G401 (cell line): ENCODE results near the gene SMG7. TPM values are rescaled to one million over a fixed set of nuclear protein-coding genes. Genes with fewer than 3 reads are reported as not detected.

ENCODE experiments used
- DNase-seq: peaks from one replicate; pipeline ENCODE4 v3.0.0-alpha.2; 2015; ENCODE audit warnings: low spot score
- in situ Hi-C: cut with HindIII; loops from 2 replicates; pipeline ENCODE4 v1.10.0; 2016; ENCODE audit warnings: low sequenced_read_pairs, mixed read lengths
- total RNA-seq: library from RNA; depleted of rRNA; stranded (reverse); fragments of >200 nt; shearing (Covaris generic); gene quantifications from 2 replicates; pipeline ENCODE4 v1.2.3, GENCODE V29; 2014

The SMG7 gene
- total RNA-seq, 1 experiment from 2014 or later, result 32.7 TPM

- in situ Hi-C loops, result no loop called here
- DNase-seq, result peak; percentile 10
Measured at GRCh38 chr1:183550915-183551314, 78.6 kb downstream of the SMG7 start.

GRCh38 chr1:183551924-183552323 is 79.6 kb downstream of the SMG7 start:
- in situ Hi-C loops, result no loop called here
- DNase-seq, result no peak

- in situ Hi-C loops, result no loop called here
- DNase-seq, result no peak
Measured at GRCh38 chr1:183552441-183552840, 80.1 kb downstream of the SMG7 start.

- DNase-seq, result no peak
- in situ Hi-C loops, result no loop called here
Measured at GRCh38 chr1:183552891-183553290, 80.6 kb downstream of the SMG7 start.

- in situ Hi-C loops, result no loop called here
- no peak for DNase-seq
Measured at GRCh38 chr1:183553331-183553730, 81.0 kb downstream of the SMG7 start.

- no peak for DNase-seq
- in situ Hi-C loops, result no loop called here
Measured at GRCh38 chr1:183553764-183554163, 81.5 kb downstream of the SMG7 start.

GRCh38 chr1:183554577-183554976 is 82.3 kb downstream of the SMG7 start:
- no peak for DNase-seq
- in situ Hi-C loops, result no loop called here

- in situ Hi-C loops, result no loop called here
- DNase-seq, result no peak
Measured at GRCh38 chr1:183559061-183559460, 86.8 kb downstream of the SMG7 start.

- DNase-seq, result no peak
- in situ Hi-C loops, result no loop called here
Measured at GRCh38 chr1:183562701-183563100, 90.4 kb downstream of the SMG7 start.

GRCh38 chr1:183565261-183565660 is 93.0 kb downstream of the SMG7 start:
- in situ Hi-C loops, result no loop called here
- DNase-seq, result no peak

GRCh38 chr1:183566026-183566425 is 93.7 kb downstream of the SMG7 start:
- in situ Hi-C loops, result no loop called here
- no peak for DNase-seq

- in situ Hi-C loops, result no loop called here
- DNase-seq, result no peak
Measured at GRCh38 chr1:183567584-183567983, 95.3 kb downstream of the SMG7 start.

GRCh38 chr1:183568176-183569021 is 96.1 kb downstream of the SMG7 start:
- no peak for DNase-seq
- in situ Hi-C loops, result no loop called here

- DNase-seq, result no peak
- in situ Hi-C loops, result no loop called here
Measured at GRCh38 chr1:183569141-183569540, 96.8 kb downstream of the SMG7 start.

- no peak for DNase-seq
- in situ Hi-C loops, result no loop called here
Measured at GRCh38 chr1:183569801-183570200, 97.5 kb downstream of the SMG7 start.

GRCh38 chr1:183570451-183570850 is 98.2 kb downstream of the SMG7 start:
- in situ Hi-C loops, result no loop called here
- no peak for DNase-seq

GRCh38 chr1:183571678-183572268 is 99.5 kb downstream of the SMG7 start:
- in situ Hi-C loops, result no loop called here
- no peak for DNase-seq

- DNase-seq, result no peak
- in situ Hi-C loops, result no loop called here
Measured at GRCh38 chr1:183572721-183573120, 100.4 kb downstream of the SMG7 start.

GRCh38 chr1:183575606-183576005 is 103.3 kb downstream of the SMG7 start:
- in situ Hi-C loops, result no loop called here

GRCh38 chr1:183576537-183576936 is 104.2 kb downstream of the SMG7 start:
- no peak for DNase-seq
- in situ Hi-C loops, result no loop called here

More at GRCh38 chr1:183575606-183576005, 103.3 kb downstream of the SMG7 start:
- no peak for DNase-seq
